ENCODE data around the gene HSH2D.

DNA sequence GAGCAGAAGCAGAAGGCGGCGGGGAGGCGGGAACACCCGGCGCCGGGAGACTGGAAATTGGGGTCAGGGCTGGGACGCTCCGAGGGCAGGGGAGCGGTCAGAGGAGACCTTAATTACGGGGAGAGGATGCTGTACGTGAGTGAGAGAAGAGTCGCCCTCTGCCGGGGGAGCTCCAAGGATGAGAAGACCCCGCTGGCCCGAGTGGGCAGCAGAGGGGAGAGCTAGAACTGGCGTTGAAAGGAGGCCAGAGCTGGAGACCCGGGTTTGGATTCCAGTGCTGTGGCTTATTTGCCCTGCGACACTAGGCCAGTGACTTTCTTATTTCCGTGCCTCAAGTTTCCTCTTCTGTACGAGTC is 42.3 kb downstream of the HSH2D start:
- TF ChIP-seq CTCF (IDR thresholded peaks at IDR 0.05), result peak in 1 of 6 experiments; percentile 17
- no peak for TF ChIP-seq POLR2A (IDR thresholded peaks at IDR 0.05)
